GM18907 (cell line): ENCODE data around the gene TPRX1.
"Not testable (repeated sequence)": the region's sequence is repeated elsewhere in the genome, so short reads cannot be mapped to it uniquely, and the experiment has no call there.

Source experiments
- ATAC-seq: cut with Tn5 transposase; IDR thresholded peaks from one replicate; pipeline ENCODE4 v1.9.1; 2021; ENCODE audit warnings: mild to moderate bottlenecking, moderate library complexity; ENCODE audit not compliant: unreplicated experiment

Gene TPRX1

DNA sequence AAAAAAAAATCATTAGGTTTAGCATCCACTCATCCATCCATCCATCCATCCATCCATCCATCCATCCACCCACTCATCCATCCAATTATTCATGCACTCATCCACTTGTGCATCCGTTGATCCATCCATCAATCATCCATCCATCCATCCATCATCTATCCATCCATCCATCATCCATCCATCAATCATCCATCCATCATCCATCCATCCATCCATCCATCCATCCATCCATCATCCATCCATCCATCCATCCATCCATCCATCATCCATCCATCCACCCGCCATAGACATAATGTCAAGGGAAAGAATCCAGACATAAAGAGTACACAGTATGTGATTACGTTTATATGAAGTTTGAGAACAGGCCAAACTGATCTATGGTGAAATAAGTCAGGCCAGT, 34.8 kb downstream of the TPRX1 start:
- no peak for ATAC-seq

DNA sequence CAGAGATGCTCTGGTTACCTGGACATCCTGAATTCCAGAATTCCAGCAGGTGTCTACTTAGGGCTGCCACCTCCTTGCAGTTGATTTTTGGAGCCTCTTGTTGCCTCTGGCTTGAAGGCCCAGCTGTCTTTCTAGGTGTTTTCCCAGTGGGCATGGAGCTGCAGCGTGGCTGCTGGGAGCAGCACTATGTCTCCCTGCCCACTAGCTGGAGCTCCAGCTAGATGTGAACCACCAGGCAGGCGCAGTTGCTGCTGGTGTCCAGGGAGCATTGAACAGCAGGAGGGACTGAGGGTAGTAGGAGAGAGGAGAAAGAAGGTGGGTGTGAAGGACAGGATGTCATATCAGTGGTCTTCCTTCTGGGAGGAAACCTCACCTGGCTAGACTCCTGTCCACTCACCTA, 35.7 kb downstream of the TPRX1 start:
- ATAC-seq: no peak

DNA sequence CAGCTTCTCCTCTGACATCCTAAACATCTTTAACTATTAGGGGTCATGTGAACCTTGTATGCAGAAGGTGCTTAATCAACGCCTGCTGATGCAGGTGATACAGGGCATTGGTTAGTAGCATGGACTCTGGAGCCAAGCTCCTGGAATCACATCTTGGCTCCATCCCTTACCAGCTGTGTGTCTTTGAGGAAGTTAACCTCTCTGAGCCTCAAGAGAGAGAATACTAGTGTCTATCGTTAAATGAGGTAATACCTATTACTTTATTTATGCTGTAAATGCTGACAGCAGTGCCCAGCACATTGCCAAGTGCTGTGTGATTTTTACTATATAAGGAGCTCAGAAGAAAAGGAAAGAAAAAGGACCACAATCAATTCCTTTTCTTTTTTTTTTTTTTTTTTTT, 37.0 kb downstream of the TPRX1 start:
- no peak for ATAC-seq

DNA sequence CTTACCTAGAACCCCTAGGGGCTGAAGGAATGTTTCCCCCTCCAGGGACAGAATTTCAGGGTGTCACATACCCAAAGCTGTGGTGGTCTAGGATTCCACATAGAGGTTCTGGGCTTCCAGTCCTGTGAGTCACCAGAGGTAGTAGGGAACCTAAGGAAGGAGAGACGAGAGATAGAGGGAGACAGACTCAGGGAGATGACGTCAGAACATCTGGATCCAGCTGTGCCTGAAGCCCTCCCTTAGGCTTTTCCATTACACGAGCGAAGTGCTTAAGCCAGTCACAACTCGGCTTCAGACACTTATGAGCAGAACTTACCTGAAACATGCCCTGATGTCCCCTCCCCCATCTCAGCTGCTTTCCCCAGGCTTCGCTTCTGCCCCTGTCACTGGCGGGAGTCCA, 37.7 kb downstream of the TPRX1 start:
- ATAC-seq: no peak

DNA sequence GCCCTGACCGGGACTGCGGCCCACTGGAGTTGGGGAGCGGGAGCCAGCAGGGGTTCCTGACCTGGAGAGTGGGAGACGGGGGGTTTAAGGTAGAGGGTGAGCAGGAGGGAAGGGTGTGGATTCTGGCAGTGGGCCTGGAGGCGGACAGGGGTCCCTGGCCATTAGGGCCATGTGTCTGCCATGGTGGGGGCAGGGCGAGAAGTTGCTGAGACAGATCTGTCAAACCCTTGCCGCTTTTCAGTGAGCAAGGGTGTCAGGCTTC, 38.1 kb downstream of the TPRX1 start:
- no peak for ATAC-seq

DNA sequence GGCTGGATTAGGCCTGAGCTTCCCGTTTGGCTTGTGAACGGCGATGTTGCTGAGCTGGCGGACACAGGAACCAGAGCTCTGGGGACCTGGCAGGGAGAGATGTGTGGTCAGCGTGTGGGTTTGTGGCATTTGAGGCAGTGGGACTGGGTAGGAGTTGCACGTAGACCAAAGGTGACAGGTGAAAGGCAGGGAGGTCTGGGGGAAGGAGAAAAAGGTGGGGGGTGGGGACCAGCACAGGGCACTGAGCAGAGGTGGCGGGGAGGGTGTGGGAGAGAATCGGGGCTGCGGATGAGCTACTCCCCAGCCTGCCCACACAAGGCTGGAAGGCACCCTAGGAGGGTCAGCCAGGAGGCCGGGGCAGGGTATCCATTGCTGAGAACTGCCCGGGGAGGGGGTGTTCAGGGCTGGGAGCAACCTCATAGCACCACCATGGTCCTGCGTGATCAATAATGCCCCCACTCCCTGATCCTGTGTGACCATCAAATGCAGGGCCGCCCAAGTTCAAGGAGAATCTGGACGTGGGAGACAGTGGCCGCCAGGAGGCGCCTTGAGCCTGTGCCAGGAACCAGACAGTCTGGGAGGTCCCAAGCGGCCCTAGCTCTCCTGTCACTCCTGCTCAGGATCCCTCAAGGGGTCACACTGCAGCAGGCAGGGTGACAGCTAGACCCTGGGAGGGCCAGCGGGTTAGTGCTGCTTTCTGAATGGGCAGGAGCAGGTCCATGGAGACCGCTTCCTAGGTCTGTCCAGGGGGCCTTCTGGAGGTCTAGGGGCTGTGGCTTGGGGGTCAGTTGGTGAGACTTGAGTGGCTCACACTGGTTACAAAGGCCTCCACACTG, 38.6 kb downstream of the TPRX1 start:
- no peak for ATAC-seq

DNA sequence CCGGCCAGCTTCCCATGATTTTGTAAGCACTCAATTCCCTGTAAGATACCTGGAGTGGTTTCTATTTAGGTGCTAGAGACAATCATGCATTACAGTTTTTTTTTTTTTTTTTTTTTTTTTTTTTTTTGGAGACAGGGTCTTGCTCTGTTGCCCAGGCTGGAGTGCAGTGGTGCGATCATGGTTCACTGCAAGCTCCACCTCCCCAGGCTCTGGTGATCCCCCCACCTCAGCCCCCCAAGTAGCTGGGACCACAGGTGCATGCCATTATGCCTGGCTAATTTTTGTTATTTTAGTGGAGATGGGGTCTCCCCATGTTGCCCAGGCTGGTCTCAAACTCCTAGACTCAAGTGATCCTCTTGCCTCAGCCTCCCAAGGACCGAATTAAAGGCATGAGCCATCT, 39.6 kb downstream of the TPRX1 start:
- not testable (repeated sequence) for ATAC-seq

DNA sequence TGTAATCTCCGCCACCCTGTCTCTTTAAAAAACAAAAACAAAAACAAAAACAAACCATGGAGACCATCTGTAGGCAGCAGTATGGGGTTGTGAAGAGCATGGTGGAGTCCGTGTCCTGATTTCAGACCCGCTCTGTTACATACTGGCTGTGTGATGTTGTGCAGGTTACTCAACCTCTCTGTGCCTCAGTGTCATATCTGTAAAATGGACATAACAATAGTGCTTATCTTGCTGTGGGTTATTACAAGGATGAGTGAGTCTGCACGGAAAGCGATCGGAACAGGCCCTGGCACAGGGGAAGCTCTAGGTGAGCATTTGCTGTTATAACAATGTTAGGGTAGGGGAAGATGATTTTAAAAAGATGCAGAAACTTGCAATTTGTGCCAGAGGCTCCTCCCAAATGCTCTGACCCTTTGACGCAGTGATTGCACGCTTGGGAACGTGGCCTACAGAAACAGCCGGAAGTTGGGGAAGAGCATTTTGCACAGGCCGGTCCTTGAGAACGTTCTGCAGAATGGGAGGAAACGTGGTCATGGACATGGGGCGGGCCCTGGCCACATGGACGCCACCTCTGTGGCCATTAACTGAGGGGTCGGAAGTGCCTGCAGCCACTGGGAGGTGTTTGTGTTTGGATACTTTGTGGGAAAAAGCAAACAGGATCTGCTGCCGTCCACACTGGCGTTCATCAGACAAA, 41.6 kb downstream of the TPRX1 start:
- ATAC-seq: no peak

DNA sequence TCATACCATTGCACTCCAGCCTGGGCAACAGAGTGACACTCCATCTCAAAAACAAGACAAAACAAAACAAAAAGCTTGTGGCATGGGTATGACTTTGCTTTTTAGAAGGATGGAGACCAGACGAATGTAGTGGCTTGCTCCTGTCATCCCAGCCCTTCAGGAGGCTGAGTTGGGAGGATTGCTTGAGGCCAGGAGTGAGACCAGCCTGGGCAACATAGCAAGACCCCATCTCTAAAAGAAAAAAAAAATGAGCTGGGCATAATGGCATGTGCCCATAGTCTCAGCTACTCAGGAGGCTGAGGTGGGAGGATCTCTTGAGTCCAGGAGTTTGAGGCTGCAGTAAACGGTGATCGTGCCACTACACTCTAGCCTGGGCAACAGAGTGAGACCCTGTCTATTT, 42.2 kb downstream of the TPRX1 start:
- ATAC-seq: no peak

DNA sequence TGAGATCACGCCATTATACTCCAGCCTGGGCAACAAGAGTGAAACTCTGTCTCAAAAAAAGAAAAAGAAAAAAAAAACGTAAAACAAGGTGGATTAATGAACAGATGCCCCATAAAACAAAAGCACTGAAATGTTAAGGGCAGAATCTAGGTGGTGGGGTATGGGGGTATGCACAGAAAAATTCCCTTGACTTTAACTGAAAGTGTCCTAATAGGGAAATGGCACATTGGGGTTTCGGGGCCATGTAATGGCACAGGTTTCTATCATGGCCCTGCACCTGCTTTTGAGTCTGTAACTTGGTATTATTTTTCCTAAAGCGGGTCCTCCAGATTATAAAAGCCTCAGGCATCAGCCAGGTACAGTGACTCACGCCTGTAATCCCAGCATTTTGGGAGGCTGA, 42.8 kb downstream of the TPRX1 start:
- ATAC-seq: no peak

DNA sequence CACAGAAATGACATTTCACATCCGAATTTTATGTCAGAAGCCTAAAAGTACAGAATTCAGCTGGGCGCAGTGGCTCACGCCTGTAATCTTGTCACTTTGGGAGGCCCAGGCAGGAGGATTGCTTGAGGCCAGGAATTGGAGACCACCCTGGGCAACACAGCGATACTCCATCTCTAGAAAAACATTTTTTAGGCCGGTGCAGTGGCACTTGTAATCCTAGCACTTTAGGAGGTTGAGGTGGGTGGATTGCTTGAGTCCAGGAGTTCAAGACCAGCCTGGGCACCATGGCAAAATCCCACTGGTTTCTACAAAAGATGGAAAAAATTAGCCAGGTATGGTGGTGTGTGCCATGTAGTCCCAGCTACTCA, 43.7 kb downstream of the TPRX1 start:
- ATAC-seq: no peak

DNA sequence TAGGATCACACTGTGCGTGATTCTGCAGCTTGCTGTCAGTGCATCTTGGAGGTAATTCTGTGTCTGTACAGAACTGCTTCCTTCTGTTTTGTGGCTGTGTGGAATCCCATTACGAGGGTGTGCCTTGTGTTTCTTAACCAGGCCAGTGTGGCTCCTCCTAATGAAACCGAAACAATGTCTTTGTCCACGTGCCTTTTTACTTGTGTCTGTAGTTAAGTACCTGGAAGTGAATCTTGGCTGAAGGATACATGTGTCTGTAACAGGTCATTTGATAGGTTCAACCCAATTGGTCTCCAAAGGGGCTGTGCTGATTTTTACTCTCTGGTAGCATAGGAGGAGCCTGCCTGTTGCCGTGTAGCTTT, 45.9 kb downstream of the TPRX1 start:
- ATAC-seq: no peak

DNA sequence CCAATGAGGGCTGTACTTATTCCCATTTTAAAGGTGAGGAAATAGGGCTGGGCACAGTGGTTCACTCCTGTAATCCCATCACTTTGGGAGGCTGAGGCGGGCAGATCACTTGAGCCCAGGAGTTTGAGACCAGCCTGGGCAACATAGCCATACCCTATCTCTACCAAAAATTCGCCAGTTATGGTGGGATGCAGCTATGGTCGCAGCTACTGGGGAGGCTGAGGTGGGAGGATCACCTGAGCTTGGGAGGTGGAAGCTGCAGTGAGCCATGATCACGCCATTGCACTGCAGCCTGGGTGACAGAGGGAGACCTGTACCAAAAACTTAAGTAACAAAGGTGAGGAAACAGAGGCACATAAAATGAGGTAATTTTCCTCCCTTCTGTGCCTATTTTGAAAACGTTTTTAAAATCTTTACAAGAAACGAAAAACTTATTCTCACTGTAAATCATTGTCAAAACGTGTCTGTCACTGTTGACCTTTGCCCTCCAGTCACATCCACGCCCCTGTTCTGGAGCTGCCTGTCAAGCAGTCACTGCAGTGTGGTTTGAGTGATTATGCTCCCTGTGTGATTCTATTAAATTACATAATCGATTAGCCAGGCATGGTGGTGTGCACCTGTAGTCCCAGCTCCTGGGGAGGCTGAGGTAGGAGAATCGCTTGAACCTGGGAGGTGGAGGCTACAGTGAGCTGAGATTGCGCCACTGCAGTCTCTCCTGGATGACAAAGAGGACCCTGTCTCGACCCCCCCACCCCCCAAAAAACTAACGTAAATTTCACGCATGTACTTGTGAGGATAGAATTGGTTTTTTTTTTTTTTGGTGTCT, 46.5 kb downstream of the TPRX1 start:
- no peak for ATAC-seq

DNA sequence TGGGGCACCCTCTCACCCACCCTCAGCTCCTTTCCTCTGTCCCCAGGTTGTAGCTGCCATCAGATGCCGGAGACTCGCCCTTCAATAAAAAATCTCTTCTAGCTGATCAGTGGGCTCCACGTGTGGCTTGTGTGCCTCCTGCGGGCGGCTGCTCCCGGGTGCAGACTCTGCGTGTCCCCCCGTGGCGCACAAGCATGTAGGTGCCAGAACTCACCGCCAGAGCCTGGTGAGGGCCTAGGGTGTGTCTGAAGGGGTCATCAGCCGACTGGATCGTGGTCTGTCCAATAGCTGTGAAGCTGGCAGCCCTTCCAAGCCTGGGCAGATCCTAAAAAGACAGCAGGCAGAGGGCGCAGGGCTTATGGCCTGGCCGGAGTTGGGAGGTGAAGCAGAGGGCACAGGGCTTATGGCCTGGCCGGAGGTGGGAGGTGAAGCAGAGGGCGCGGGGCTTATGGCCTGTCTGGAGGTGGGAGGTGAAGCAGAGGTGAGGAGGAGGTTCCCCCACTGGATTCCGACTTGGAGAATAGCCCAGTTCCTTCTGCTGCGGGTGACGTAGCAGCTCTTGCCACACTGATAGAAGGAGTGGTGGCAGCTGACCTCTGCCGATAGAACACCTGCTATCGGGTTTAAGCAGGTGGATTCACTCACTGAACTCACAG, 47.3 kb downstream of the TPRX1 start:
- ATAC-seq: no peak

DNA sequence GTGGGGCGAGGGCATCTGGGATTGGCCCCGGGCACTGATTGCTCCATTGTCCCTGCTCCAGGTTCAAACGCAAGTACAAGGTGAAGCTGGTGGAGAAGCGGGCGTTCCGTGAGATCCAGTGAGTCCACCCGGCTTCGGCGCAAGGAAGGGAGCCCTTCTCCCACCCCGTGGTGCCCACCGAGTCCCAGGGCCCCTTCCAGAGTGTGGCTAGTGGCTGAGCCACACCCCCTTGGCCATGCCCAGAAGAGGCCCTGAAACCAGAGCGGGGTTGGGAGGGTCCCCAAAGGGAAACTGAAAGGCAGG, 47.8 kb downstream of the TPRX1 start:
- ATAC-seq: no peak

DNA sequence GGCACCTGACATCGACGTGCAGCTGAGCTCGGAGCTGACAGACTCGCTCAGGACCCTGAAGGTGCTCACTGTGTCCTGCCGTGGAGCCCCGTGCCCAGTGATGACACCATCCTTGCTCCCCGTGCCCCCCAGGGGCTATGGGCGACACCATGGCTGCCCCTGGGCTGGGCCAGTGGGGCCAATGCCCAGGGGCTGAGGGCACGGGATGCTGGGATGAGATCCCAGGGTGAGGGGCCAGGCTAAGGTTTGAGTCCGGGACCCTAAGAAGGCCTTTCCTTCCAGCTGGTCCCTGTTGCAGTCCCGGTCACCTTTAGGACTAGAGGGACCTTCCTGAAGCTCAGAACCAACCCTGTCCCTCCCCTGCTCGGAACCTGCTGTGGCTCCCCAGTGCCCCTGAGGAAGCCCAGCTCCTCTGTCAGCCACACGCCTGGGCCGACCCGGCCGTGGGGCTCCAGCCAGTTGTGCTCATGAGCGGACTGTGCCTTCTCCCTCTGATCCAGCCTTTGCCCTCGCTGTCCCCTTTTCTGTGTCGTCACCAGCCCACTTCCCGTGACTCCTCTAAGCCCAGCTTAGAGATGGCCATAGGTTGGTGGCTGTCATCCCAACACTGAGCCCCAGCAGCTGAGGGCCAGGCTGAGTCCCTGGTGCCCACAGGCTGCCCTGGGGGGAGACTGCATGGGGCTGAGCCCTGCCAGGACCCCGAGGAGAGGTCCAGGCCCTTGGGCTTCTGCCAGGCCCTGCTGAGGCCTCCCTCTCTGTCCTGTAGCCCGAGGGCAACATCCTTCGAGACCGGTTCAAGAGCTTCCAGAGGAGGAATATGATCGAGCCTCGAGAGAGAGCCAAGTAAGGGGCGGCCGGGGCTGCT, 48.4 kb downstream of the TPRX1 start:
- no peak for ATAC-seq

DNA sequence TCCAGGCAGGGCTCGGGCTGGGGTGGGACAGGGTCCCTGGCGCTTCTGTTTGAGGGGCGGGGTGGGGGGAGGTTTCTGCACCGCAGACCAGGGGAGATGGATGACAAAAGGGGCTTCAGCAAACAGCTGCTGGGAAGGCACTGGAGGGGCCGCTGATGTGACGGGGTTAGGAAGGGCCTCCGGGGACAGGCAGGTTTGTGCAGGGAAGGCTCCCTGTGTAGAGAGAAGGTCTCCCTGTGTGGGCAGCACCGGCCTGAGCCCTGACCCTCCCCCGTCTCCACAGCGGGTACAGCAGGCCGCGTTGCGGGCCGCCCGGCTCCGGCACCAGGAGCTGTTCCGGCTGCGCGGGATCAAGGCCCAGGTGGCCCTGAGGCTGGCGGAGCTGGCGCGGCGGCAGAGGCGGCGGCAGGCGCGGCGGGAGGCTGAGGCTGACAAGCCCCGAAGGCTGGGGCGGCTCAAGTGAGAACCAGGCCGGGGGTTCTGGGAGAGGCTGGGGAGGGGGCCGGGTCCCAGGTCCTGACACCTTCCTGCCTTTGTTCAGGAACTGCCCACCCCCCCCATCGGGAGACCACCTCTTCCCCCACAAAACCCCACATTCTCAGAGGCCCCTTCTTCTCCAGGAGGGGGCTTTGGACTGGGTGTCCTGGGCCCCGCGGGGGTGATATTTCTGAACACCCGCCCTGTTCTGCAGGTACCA, 49.1 kb downstream of the TPRX1 start:
- no peak for ATAC-seq

DNA sequence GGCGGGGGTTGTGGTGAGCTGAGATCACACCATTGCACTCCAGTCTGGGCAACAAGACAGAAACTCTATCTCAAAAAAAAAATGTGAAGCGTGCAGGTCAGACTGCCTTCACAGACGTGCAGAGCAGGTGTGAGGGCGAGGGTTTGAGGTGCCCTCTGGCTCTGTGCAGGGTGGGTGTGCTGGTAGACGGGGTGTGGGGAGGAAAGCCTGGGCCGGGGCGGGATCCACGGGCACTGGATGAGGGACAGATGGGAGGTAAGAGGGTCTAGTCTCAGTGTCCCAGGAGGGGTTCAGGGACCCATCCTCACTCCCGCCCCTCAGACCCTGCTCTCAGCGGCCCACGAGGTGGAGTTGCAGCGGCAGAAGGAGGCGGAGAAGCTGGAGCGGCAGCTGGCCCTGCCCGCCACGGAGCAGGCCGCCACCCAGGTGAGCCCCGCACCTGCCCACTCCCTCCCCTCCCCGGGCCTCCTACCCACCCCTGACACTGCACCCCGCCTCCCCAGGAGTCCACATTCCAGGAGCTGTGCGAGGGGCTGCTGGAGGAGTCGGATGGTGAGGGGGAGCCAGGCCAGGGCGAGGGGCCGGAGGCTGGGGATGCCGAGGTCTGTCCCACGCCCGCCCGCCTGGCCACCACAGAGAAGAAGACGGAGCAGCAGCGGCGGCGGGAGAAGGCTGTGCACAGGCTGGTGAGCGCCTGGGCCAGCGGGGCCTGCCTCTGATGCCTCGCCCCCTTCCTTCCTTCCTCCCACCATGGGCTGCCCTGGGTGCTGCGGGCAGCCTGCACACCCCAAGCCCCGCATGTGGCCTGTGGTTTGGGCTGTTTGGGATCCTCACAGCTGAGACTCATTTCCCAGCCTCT, 49.9 kb downstream of the TPRX1 start:
- ATAC-seq: no peak

DNA sequence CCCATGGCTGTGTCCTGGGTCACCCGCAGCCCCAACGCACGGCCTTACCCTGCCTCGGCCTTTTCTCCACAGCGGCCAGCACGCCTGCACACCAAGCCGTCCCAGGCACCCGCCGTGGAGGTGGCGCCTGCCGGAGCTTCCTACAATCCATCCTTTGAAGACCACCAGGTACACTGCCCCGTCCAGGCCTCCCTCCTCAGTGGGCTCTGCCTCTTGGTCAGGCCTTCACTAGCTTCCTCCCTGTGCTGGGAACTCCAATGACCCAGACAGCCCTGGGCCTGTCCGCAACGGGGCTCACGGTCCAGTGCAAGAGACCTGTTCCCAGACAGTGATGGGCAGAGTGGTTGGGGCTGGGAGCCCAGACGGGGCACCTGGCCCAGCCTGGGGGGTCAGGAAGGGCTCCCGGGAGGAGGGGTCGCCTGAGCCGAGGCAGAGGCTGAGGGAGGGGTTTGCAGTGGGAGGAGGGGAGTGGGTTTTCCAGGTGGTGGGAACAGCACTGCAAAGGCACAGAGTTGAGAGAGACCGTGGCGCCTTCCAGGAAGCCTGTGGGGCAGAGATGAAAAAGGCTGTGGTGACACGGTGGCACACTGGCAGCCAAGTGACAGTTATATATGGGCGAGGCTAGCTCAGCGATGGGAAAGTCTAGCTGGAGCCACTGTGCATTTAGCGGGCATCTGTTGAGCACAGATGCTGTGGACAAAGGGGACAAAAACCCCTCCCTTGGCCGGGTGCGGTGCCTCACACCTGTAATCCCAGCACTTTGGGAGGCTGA, 51.7 kb downstream of the TPRX1 start:
- no peak for ATAC-seq
